ENCODE results near the gene C19orf12.

C19orf12 gene

GRCh38 chr19:29750001-29750400 lies 34.9 kb upstream of the C19orf12 start:
- Histone ChIP-seq H3K27me3 (ENCODE audit: insufficient read depth, low read length, poor library complexity) (no peaks in the 10 kb centered on the region), H3K4me1 (ENCODE audit: insufficient read depth, low read length) (no peaks in the 10 kb centered on the region), H2AFZ (ENCODE audit: low read depth, low read length) (no peak overlapping the region), H3K4me2 (ENCODE audit: insufficient read depth, low read length) (no peak overlapping the region), H3K36me3 (ENCODE audit: insufficient read depth, low read length) (no peaks in the 10 kb centered on the region), H4K20me1 (ENCODE audit: insufficient read depth, low read length) (0 out of 2 replicates have a peak, but pooled peaks cover 2% of the 10 kb centered on the region), H3K9ac (ENCODE audit: low read depth, low read length) (no peak overlapping the region), H3K27ac (ENCODE audit: low read length) (no peak overlapping the region), H3K79me2 (ENCODE audit: insufficient read depth, low read length) (no peaks in the 10 kb centered on the region), H3K4me3 (ENCODE audit: low read depth in 1 of 2, low read length in 2 of 2) (no peak overlapping the region), H3K9me3 (ENCODE audit: insufficient read depth, low read length, severe bottlenecking) (no peaks in the 10 kb centered on the region)
- ATAC-seq (ENCODE audit: insufficient read depth, low read depth) (no peak), DNase-seq (no peak)
- TF ChIP-seq EZH2 (IDR thresholded peaks at IDR 0.05; ENCODE audit: borderline replicate concordance, low read depth, low read length, severe bottlenecking) (no peak), CTCF (IDR thresholded peaks at IDR 0.05; ENCODE audit: borderline replicate concordance, extremely low read depth, low read length, poor library complexity, severe bottlenecking) (no peak)

- Histone ChIP-seq H3K4me2 (ENCODE audit: insufficient read depth, low read length) (no peak overlapping the region), H3K4me3 (ENCODE audit: low read depth in 1 of 2, low read length in 2 of 2) (no peak overlapping the region), H3K9ac (ENCODE audit: low read depth, low read length) (no peak overlapping the region), H2AFZ (ENCODE audit: low read depth, low read length) (no peak overlapping the region), H3K27ac (ENCODE audit: low read length) (no peak overlapping the region), H4K20me1 (ENCODE audit: insufficient read depth, low read length) (0 out of 2 replicates have a peak, but pooled peaks cover 2% of the 10 kb centered on the region), H3K9me3 (ENCODE audit: insufficient read depth, low read length, severe bottlenecking) (no peaks in the 10 kb centered on the region), H3K4me1 (ENCODE audit: insufficient read depth, low read length) (no peaks in the 10 kb centered on the region), H3K27me3 (ENCODE audit: insufficient read depth, low read length, poor library complexity) (no peaks in the 10 kb centered on the region), H3K36me3 (ENCODE audit: insufficient read depth, low read length) (no peaks in the 10 kb centered on the region), H3K79me2 (ENCODE audit: insufficient read depth, low read length) (no peaks in the 10 kb centered on the region)
- ATAC-seq (ENCODE audit: insufficient read depth, low read depth) (no peak), DNase-seq (no peak)
- TF ChIP-seq EZH2 (IDR thresholded peaks at IDR 0.05; ENCODE audit: borderline replicate concordance, low read depth, low read length, severe bottlenecking) (no peak), CTCF (IDR thresholded peaks at IDR 0.05; ENCODE audit: borderline replicate concordance, extremely low read depth, low read length, poor library complexity, severe bottlenecking) (no peak)
Observed at GRCh38 chr19:29748996-29749849, 34.2 kb upstream of the C19orf12 start.

- Histone ChIP-seq H3K27me3 (ENCODE audit: insufficient read depth, low read length, poor library complexity) (no peaks in the 10 kb centered on the region), H3K36me3 (ENCODE audit: insufficient read depth, low read length) (no peaks in the 10 kb centered on the region), H3K79me2 (ENCODE audit: insufficient read depth, low read length) (no peaks in the 10 kb centered on the region), H3K9ac (ENCODE audit: low read depth, low read length) (no peak overlapping the region), H3K27ac (ENCODE audit: low read length) (no peak overlapping the region), H4K20me1 (ENCODE audit: insufficient read depth, low read length) (no peaks in the 10 kb centered on the region), H3K9me3 (ENCODE audit: insufficient read depth, low read length, severe bottlenecking) (no peaks in the 10 kb centered on the region), H2AFZ (ENCODE audit: low read depth, low read length) (no peak overlapping the region), H3K4me2 (ENCODE audit: insufficient read depth, low read length) (no peak overlapping the region), H3K4me3 (ENCODE audit: low read depth in 1 of 2, low read length in 2 of 2) (no peak overlapping the region), H3K4me1 (ENCODE audit: insufficient read depth, low read length) (no peaks in the 10 kb centered on the region)
- ATAC-seq (ENCODE audit: insufficient read depth, low read depth): no peak
- no peak for DNase-seq
- no peak for TF ChIP-seq EZH2 (IDR thresholded peaks at IDR 0.05; ENCODE audit: borderline replicate concordance, low read depth, low read length, severe bottlenecking)
- no peak for TF ChIP-seq CTCF (IDR thresholded peaks at IDR 0.05; ENCODE audit: borderline replicate concordance, extremely low read depth, low read length, poor library complexity, severe bottlenecking)
Observed at GRCh38 chr19:29745253-29745652, 30.2 kb upstream of the C19orf12 start.

Measured in DND-41 (cell line).